GM23338 (cell line): Measurements from ENCODE around the gene SNX8. TPM values are rescaled to one million over a fixed set of nuclear protein-coding genes. Genes with fewer than 3 reads are reported as not detected.

Source experiments
- ATAC-seq: fragments of 200-7000 bp; cut with Tn5 transposase; 3 replicates; pipeline ENCODE4 v1.9.1; 2020
- DNase-seq: peaks from one replicate; pipeline ENCODE4 v3.0.0-alpha.2; 2015; ENCODE audit warnings: low spot score
- H2AFZ ChIP-seq: fragments of 200-600 bp; sonication (generic); 2 replicates; pipeline ENCODE4 v1.8.0; 2016; ENCODE audit warnings: antibody characterized with exemption, mild to moderate bottlenecking, moderate library complexity
- H3F3A ChIP-seq: fragments of 200-600 bp; sonication (generic); replicated peaks from 2 replicates; pipeline ENCODE4 v1.8.0; 2017; ENCODE audit warnings: antibody characterized with exemption, mixed run types, low read depth
- H3K27ac ChIP-seq: fragments of 200-600 bp; sonication (generic); 2 replicates; pipeline ENCODE4 v1.6.1; 2016; ENCODE audit warnings: low read depth
- H3K27me3 ChIP-seq: fragments of 200-600 bp; sonication (generic); 2 replicates; pipeline ENCODE4 v1.8.0; 2016; ENCODE audit warnings: mild to moderate bottlenecking, mixed run types, moderate library complexity; ENCODE audit not compliant: insufficient read depth
- H3K36me3 ChIP-seq: fragments of 200-600 bp; sonication (generic); 2 replicates; pipeline ENCODE4 v1.8.0; 2016; ENCODE audit warnings: mild to moderate bottlenecking; ENCODE audit not compliant: insufficient read depth
- H3K4me1 ChIP-seq: fragments of 200-600 bp; sonication (generic); 2 replicates; pipeline ENCODE4 v1.8.0; 2016; ENCODE audit warnings: mild to moderate bottlenecking, moderate library complexity; ENCODE audit not compliant: insufficient read depth
- H3K4me2 ChIP-seq: fragments of 200-600 bp; sonication (generic); 2 replicates; pipeline ENCODE4 v1.7.1; 2017; ENCODE audit warnings: mixed run types
- H3K4me3 ChIP-seq: fragments of 200-600 bp; sonication (generic); 2 replicates; pipeline ENCODE4 v1.6.1; 2016; ENCODE audit warnings: mixed run types
- H3K79me2 ChIP-seq: fragments of 200-600 bp; sonication (generic); replicated peaks from 2 replicates; pipeline ENCODE4 v1.8.0; 2017; ENCODE audit warnings: mild to moderate bottlenecking; ENCODE audit not compliant: insufficient read depth
- H3K9me2 ChIP-seq: fragments of 200-600 bp; sonication (generic); 2 replicates; pipeline ENCODE4 v1.8.0; 2017; ENCODE audit not compliant: insufficient read depth
- H4K20me1 ChIP-seq: fragments of 200-600 bp; sonication (generic); replicated peaks from 2 replicates; pipeline ENCODE4 v1.8.0; 2017; ENCODE audit warnings: mild to moderate bottlenecking; ENCODE audit not compliant: insufficient read depth
- H3K27ac Mint-ChIP-seq: 2 replicates; pipeline ENCODE4 v1.8.0; 2020; ENCODE audit warnings: inconsistent platforms, mild to moderate bottlenecking, moderate library complexity, mixed read lengths
- H3K27me3 Mint-ChIP-seq: 3 replicates; pipeline ENCODE4 v1.8.0; 2022; ENCODE audit warnings: low read depth, mild to moderate bottlenecking, moderate library complexity, mixed read lengths, inconsistent platforms; ENCODE audit not compliant: insufficient read depth, poor library complexity
- H3K36me3 Mint-ChIP-seq: 3 replicates; pipeline ENCODE4 v1.8.0; 2021; ENCODE audit warnings: low read depth, mild to moderate bottlenecking, inconsistent platforms, moderate library complexity, mixed read lengths
- H3K4me1 Mint-ChIP-seq: 3 replicates; pipeline ENCODE4 v1.8.0; 2020; ENCODE audit warnings: mild to moderate bottlenecking, inconsistent platforms, mixed read lengths
- H3K4me3 Mint-ChIP-seq: 3 replicates; pipeline ENCODE4 v1.8.0; 2021; ENCODE audit warnings: moderate library complexity, mild to moderate bottlenecking, inconsistent platforms, mixed read lengths
- H3K9me3 Mint-ChIP-seq: 3 replicates; pipeline ENCODE4 v1.8.0; 2020; ENCODE audit warnings: moderate library complexity, mild to moderate bottlenecking, inconsistent platforms, mixed read lengths
- CREB1 ChIP-seq: fragments of 250-450 bp; sonication (Bioruptor Pico); IDR thresholded peaks from 2 replicates; pipeline ENCODE4 v1.5.0; 2020; ENCODE audit warnings: low read depth, mild to moderate bottlenecking, moderate library complexity
- EZH2 ChIP-seq: fragments of 200-600 bp; sonication (generic); IDR thresholded peaks from one replicate; pipeline ENCODE4 v1.8.0; 2017; ENCODE audit warnings: antibody characterized with exemption, mild to moderate bottlenecking, low read depth; ENCODE audit not compliant: unreplicated experiment
- EZH2phosphoT487 ChIP-seq: fragments of 200-600 bp; sonication (generic); IDR thresholded peaks from one replicate; pipeline ENCODE4 v1.8.1; 2018; ENCODE audit warnings: antibody characterized with exemption; ENCODE audit not compliant: unreplicated experiment
- NANOG ChIP-seq: IDR thresholded peaks from 2 replicates; pipeline ENCODE4 v1.6.1; 2016; ENCODE audit warnings: antibody characterized with exemption, borderline replicate concordance
- ZNF331 ChIP-seq: fragments of 250-450 bp; sonication (Bioruptor Pico); IDR thresholded peaks from 2 replicates; pipeline ENCODE4 v1.5.0; 2020; ENCODE audit warnings: low read depth, mild to moderate bottlenecking, moderate library complexity
- polyA plus RNA-seq: library from polyadenylated mRNA; unstranded; fragments of >200 nt; fragmentation: Nextera tagmentation; extraction: Ambion mirVana; gene quantifications from 2 replicates; pipeline ENCODE4 v1.2.1, GENCODE V29; 2016
- total RNA-seq: library from RNA; depleted of rRNA; stranded (reverse); fragments of >200 nt; shearing (Covaris generic); gene quantifications from 2 replicates; pipeline ENCODE4 v1.2.3, GENCODE V29; 2014
- TF ChIP-seq, protein P1 (sequence below): IDR thresholded peaks from one replicate; pipeline ENCODE4 v1.6.1; 2018; ENCODE audit warnings: antibody characterized with exemption; ENCODE audit not compliant: unreplicated experiment
- TF ChIP-seq, protein P2 (sequence below): fragments of 250-450 bp; sonication (Bioruptor Pico); IDR thresholded peaks from 2 replicates; pipeline ENCODE4 v1.5.0; 2020; ENCODE audit warnings: mild to moderate bottlenecking, moderate library complexity
- TF ChIP-seq, protein P3 (sequence below): IDR thresholded peaks from 2 replicates; pipeline ENCODE4 v1.6.1; 2016; ENCODE audit warnings: antibody characterized with exemption

SNX8 gene
- total and polyA plus RNA-seq, 2 experiments from 2014 or later: 44.3 to 50.9 TPM

DNA sequence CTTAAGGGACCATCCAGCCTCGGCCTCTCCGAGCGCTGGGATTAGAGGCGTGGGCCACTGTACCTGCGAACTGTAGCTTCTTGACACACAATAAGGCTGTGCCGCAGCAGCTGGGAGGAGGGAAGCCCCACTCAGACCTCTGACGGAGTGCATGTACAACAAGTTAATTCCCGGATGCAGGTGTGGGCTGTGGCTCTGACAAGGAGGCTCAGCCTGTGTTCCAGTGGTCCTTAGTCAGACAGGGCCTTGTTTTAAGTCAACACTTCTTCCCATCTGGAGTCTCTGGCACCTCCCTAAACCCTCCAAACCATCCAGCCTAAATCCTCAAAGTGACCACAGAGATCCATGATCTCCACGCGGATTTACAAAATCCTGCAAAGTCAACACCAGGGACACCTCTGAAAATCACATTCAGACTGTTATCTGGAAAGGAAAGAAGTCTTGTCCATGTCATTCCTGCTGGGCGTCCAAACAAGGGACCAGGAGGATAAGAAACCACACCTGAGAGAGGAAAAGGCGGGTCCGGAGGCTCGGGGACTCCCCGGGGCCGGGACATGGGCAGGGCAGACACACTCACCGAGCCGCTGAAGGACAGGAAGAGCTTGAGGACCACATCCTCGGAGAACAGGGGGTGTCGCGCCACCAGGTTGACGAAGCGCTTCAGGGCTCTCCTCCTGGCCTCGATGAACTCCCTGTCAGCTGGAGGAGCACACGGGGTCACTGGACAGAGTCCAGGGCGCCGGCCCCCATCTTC lies 42.8 kb downstream of the SNX8 start:
- Histone ChIP-seq H2AFZ (no peak overlapping the region), H3K4me2 (no peak overlapping the region), H3K4me1 (peaks cover 14% of the 10 kb centered on the region; the same call in 1 of the 2 replicates), H3K79me2 (no peaks in the 10 kb centered on the region), H3K27ac (no peak overlapping the region), H3F3A (0 out of 2 replicates have a peak, but pooled peaks cover 3% of the 10 kb centered on the region), H3K4me3 (no peak overlapping the region), H3K9me2 (no peaks in the 10 kb centered on the region), H3K27me3 (no peaks in the 10 kb centered on the region), H3K36me3 (0 out of 2 replicates have a peak, but pooled peaks cover 2% of the 10 kb centered on the region), H4K20me1 (no peaks in the 10 kb centered on the region)
- H3K4me1 Mint-ChIP-seq: peaks cover 6% of the 10 kb centered on the region
- peaks cover 2% of the 10 kb centered on the region for H3K27me3 Mint-ChIP-seq
- H3K27ac Mint-ChIP-seq: no peak overlapping the region
- DNase-seq (no peak), ATAC-seq (no peak)
- no peak overlapping the region for H3K4me3 Mint-ChIP-seq
- peaks cover 32% of the 10 kb centered on the region for H3K36me3 Mint-ChIP-seq
- peaks cover 11% of the 10 kb centered on the region for H3K9me3 Mint-ChIP-seq
- TF ChIP-seq, protein P1, sequence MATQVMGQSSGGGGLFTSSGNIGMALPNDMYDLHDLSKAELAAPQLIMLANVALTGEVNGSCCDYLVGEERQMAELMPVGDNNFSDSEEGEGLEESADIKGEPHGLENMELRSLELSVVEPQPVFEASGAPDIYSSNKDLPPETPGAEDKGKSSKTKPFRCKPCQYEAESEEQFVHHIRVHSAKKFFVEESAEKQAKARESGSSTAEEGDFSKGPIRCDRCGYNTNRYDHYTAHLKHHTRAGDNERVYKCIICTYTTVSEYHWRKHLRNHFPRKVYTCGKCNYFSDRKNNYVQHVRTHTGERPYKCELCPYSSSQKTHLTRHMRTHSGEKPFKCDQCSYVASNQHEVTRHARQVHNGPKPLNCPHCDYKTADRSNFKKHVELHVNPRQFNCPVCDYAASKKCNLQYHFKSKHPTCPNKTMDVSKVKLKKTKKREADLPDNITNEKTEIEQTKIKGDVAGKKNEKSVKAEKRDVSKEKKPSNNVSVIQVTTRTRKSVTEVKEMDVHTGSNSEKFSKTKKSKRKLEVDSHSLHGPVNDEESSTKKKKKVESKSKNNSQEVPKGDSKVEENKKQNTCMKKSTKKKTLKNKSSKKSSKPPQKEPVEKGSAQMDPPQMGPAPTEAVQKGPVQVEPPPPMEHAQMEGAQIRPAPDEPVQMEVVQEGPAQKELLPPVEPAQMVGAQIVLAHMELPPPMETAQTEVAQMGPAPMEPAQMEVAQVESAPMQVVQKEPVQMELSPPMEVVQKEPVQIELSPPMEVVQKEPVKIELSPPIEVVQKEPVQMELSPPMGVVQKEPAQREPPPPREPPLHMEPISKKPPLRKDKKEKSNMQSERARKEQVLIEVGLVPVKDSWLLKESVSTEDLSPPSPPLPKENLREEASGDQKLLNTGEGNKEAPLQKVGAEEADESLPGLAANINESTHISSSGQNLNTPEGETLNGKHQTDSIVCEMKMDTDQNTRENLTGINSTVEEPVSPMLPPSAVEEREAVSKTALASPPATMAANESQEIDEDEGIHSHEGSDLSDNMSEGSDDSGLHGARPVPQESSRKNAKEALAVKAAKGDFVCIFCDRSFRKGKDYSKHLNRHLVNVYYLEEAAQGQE: no peak
- TF ChIP-seq, protein P2, sequence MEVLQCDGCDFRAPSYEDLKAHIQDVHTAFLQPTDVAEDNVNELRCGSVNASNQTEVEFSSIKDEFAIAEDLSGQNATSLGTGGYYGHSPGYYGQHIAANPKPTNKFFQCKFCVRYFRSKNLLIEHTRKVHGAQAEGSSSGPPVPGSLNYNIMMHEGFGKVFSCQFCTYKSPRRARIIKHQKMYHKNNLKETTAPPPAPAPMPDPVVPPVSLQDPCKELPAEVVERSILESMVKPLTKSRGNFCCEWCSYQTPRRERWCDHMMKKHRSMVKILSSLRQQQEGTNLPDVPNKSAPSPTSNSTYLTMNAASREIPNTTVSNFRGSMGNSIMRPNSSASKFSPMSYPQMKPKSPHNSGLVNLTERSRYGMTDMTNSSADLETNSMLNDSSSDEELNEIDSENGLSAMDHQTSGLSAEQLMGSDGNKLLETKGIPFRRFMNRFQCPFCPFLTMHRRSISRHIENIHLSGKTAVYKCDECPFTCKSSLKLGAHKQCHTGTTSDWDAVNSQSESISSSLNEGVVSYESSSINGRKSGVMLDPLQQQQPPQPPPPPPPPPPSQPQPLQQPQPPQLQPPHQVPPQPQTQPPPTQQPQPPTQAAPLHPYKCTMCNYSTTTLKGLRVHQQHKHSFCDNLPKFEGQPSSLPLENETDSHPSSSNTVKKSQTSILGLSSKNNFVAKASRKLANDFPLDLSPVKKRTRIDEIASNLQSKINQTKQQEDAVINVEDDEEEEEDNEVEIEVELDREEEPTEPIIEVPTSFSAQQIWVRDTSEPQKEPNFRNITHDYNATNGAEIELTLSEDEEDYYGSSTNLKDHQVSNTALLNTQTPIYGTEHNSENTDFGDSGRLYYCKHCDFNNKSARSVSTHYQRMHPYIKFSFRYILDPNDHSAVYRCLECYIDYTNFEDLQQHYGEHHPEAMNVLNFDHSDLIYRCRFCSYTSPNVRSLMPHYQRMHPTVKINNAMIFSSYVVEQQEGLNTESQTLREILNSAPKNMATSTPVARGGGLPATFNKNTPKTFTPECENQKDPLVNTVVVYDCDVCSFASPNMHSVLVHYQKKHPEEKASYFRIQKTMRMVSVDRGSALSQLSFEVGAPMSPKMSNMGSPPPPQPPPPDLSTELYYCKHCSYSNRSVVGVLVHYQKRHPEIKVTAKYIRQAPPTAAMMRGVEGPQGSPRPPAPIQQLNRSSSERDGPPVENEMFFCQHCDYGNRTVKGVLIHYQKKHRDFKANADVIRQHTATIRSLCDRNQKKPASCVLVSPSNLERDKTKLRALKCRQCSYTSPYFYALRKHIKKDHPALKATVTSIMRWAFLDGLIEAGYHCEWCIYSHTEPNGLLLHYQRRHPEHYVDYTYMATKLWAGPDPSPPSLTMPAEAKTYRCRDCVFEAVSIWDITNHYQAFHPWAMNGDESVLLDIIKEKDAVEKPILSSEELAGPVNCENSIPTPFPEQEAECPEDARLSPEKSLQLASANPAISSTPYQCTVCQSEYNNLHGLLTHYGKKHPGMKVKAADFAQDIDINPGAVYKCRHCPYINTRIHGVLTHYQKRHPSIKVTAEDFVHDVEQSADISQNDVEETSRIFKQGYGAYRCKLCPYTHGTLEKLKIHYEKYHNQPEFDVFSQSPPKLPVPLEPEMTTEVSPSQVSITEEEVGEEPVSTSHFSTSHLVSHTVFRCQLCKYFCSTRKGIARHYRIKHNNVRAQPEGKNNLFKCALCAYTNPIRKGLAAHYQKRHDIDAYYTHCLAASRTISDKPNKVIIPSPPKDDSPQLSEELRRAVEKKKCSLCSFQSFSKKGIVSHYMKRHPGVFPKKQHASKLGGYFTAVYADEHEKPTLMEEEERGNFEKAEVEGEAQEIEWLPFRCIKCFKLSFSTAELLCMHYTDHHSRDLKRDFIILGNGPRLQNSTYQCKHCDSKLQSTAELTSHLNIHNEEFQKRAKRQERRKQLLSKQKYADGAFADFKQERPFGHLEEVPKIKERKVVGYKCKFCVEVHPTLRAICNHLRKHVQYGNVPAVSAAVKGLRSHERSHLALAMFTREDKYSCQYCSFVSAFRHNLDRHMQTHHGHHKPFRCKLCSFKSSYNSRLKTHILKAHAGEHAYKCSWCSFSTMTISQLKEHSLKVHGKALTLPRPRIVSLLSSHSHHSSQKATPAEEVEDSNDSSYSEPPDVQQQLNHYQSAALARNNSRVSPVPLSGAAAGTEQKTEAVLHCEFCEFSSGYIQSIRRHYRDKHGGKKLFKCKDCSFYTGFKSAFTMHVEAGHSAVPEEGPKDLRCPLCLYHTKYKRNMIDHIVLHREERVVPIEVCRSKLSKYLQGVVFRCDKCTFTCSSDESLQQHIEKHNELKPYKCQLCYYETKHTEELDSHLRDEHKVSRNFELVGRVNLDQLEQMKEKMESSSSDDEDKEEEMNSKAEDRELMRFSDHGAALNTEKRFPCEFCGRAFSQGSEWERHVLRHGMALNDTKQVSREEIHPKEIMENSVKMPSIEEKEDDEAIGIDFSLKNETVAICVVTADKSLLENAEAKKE (CRISPR knock-in tag): no peak
- TF ChIP-seq, protein P3, sequence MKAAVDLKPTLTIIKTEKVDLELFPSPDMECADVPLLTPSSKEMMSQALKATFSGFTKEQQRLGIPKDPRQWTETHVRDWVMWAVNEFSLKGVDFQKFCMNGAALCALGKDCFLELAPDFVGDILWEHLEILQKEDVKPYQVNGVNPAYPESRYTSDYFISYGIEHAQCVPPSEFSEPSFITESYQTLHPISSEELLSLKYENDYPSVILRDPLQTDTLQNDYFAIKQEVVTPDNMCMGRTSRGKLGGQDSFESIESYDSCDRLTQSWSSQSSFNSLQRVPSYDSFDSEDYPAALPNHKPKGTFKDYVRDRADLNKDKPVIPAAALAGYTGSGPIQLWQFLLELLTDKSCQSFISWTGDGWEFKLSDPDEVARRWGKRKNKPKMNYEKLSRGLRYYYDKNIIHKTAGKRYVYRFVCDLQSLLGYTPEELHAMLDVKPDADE: no peak
- no peak for TF ChIP-seq NANOG
- TF ChIP-seq EZH2phosphoT487: no peak
- no peak for TF ChIP-seq CREB1 (CRISPR knock-in tag)
- no peak for TF ChIP-seq EZH2
- no peak for TF ChIP-seq ZNF331 (CRISPR knock-in tag)
